ENCODE results near the gene OSBPL3.

The OSBPL3 gene

GRCh38 chr7:24959735-24960485, 20.1 kb downstream of the OSBPL3 start:
- no peak for TF ChIP-seq YY1 (IDR thresholded peaks at IDR 0.05; ENCODE audit: low read depth)
- no peak for TF ChIP-seq TEAD4 (IDR thresholded peaks at IDR 0.05)
- TF ChIP-seq FOXM1 (IDR thresholded peaks at IDR 0.05; ENCODE audit: borderline replicate concordance, low read depth) = no peak
- no peak for TF ChIP-seq CREB1 (IDR thresholded peaks at IDR 0.05; ENCODE audit: low read depth)
- no peak for TF ChIP-seq USF1 (IDR thresholded peaks at IDR 0.05)
- TF ChIP-seq TCF12 (IDR thresholded peaks at IDR 0.05; ENCODE audit: low read depth) = no peak
- no peak for TF ChIP-seq MAX (IDR thresholded peaks at IDR 0.05)
- TF ChIP-seq EGR1 (IDR thresholded peaks at IDR 0.05) = no peak
- no peak for TF ChIP-seq CEBPB (IDR thresholded peaks at IDR 0.05)
- no peak for TF ChIP-seq RAD21 (IDR thresholded peaks at IDR 0.05; ENCODE audit: low read depth)
- TF ChIP-seq TAF1 (IDR thresholded peaks at IDR 0.05; ENCODE audit: low read depth) = no peak

- TF ChIP-seq YY1 (IDR thresholded peaks at IDR 0.05; ENCODE audit: low read depth) (no peak), TCF12 (IDR thresholded peaks at IDR 0.05; ENCODE audit: low read depth) (no peak), CEBPB (IDR thresholded peaks at IDR 0.05) (no peak), ZBTB7A (IDR thresholded peaks at IDR 0.05; ENCODE audit: low read depth) (no peak), USF1 (IDR thresholded peaks at IDR 0.05) (no peak), RAD21 (IDR thresholded peaks at IDR 0.05; ENCODE audit: low read depth) (no peak), NFIC (IDR thresholded peaks at IDR 0.05) (no peak), EGR1 (IDR thresholded peaks at IDR 0.05) (no peak), FOXM1 (IDR thresholded peaks at IDR 0.05; ENCODE audit: borderline replicate concordance, low read depth) (no peak), TEAD4 (IDR thresholded peaks at IDR 0.05) (no peak), MAX (IDR thresholded peaks at IDR 0.05) (no peak), TAF1 (IDR thresholded peaks at IDR 0.05; ENCODE audit: low read depth) (no peak), CREB1 (IDR thresholded peaks at IDR 0.05; ENCODE audit: low read depth) (no peak), REST (IDR thresholded peaks at IDR 0.05; ENCODE audit: low read depth) (no peak), EP300 (IDR thresholded peaks at IDR 0.05; ENCODE audit: borderline replicate concordance) (no peak)
These were observed 21.6 kb downstream of the OSBPL3 start for GRCh38 chr7:24958399-24958798.

GRCh38 chr7:24956021-24956420, 24.0 kb downstream of the OSBPL3 start:
- TF ChIP-seq MAX (IDR thresholded peaks at IDR 0.05) = no peak
- no peak for TF ChIP-seq TEAD4 (IDR thresholded peaks at IDR 0.05)
- TF ChIP-seq REST (IDR thresholded peaks at IDR 0.05; ENCODE audit: low read depth) = no peak
- TF ChIP-seq TCF12 (IDR thresholded peaks at IDR 0.05; ENCODE audit: low read depth) = no peak
- no peak for TF ChIP-seq USF1 (IDR thresholded peaks at IDR 0.05)

- TF ChIP-seq CREB1 (IDR thresholded peaks at IDR 0.05; ENCODE audit: low read depth) = no peak
- TF ChIP-seq TCF12 (IDR thresholded peaks at IDR 0.05; ENCODE audit: low read depth) = no peak
- no peak for TF ChIP-seq TEAD4 (IDR thresholded peaks at IDR 0.05)
- no peak for TF ChIP-seq ZBTB7A (IDR thresholded peaks at IDR 0.05; ENCODE audit: low read depth)
- TF ChIP-seq USF1 (IDR thresholded peaks at IDR 0.05) = no peak
- no peak for TF ChIP-seq MAX (IDR thresholded peaks at IDR 0.05)
- TF ChIP-seq EGR1 (IDR thresholded peaks at IDR 0.05) = no peak
- no peak for TF ChIP-seq RAD21 (IDR thresholded peaks at IDR 0.05; ENCODE audit: low read depth)
- TF ChIP-seq TAF1 (IDR thresholded peaks at IDR 0.05; ENCODE audit: low read depth) = no peak
- TF ChIP-seq YY1 (IDR thresholded peaks at IDR 0.05; ENCODE audit: low read depth) = no peak
These were observed 24.7 kb downstream of the OSBPL3 start for GRCh38 chr7:24955313-24955712.
